GM12878 (cell line): Measurements from ENCODE around the gene ZNF581. TPM values are rescaled to one million over a fixed set of nuclear protein-coding genes. Genes with fewer than 3 reads are reported as not detected.

ENCODE experiments used
- ATAC-seq: fragments of 200-7000 bp; cut with Tn5 transposase; 3 replicates; pipeline ENCODE4 v1.9.1; 2020; ENCODE audit warnings: mild to moderate bottlenecking, moderate library complexity
- BruUV-seq: library from RNA; stranded (reverse); fragments of 400-500 nt; replicated peaks from 2 replicates; lab custom pipeline; 2021; lab: Mats Ljungman, UMichigan
- CTCF ChIA-PET: fragments of 300-600 bp; sonication (Branson Sonifier 250); formaldehyde crosslinking; extraction: SDS; loops from one replicate; lab custom pipeline; 2021; ENCODE audit warnings: inconsistent platforms; lab: Yijun Ruan, JAX
- POLR2A ChIA-PET: fragments of 350-600 bp; formaldehyde crosslinking; extraction: SDS; loops from one replicate; lab custom pipeline; 2021; ENCODE audit warnings: inconsistent platforms; lab: Charles Lee
- RAD21 ChIA-PET: fragments of 300-600 bp; sonication (Branson Sonifier 250); formaldehyde crosslinking; loops from one replicate; lab custom pipeline; 2023; ENCODE audit warnings: antibody characterized with exemption; ENCODE audit not compliant: unreplicated experiment; lab: Charles Lee
- SMC1A ChIA-PET: fragments of 300-600 bp; sonication (Branson Sonifier 250); formaldehyde crosslinking; loops from one replicate; lab custom pipeline; 2023; ENCODE audit not compliant: unreplicated experiment, uncharacterized antibody; lab: Charles Lee
- DNase-seq: peaks from one replicate; pipeline ENCODE4 v3.0.0-alpha.2; 2011; ENCODE audit warnings: low read depth, low spot score
- FAIRE-seq: peaks from 3 replicates; lab custom pipeline; 2011; peaks lifted over from hg19 to GRCh38; lab: Jason Lieb, UNC
- H2AFZ ChIP-seq: 2 replicates; pipeline ENCODE4 v1.6.0; 2011; ENCODE audit warnings: low read depth, low read length, control low read depth; ENCODE audit not compliant: control insufficient read depth
- H3K27ac ChIP-seq: 2 replicates; pipeline ENCODE4 v1.5.1; 2011; ENCODE audit warnings: control low read depth; ENCODE audit not compliant: control insufficient read depth, insufficient read depth
- H3K27me3 ChIP-seq, 2 experiments: replicated peaks in 1 of 2; 2 replicates each; pipeline versions ENCODE4 v1.6.0 to v1.6.1; 2011; ENCODE audit warnings: low read length in 1 of 2; ENCODE audit not compliant: control insufficient read depth in 2 of 2, insufficient read depth in 2 of 2
- H3K36me3 ChIP-seq, 2 experiments: 2 replicates each; pipeline ENCODE4 v1.5.1; 2011; ENCODE audit warnings: low read length in 1 of 2; ENCODE audit not compliant: control insufficient read depth in 2 of 2, insufficient read depth in 2 of 2
- H3K4me1 ChIP-seq: 2 replicates; pipeline ENCODE4 v1.6.1; 2011; ENCODE audit warnings: mild to moderate bottlenecking, low read length, moderate library complexity, mixed read lengths; ENCODE audit not compliant: control insufficient read depth, insufficient read depth
- H3K4me2 ChIP-seq: 2 replicates; pipeline ENCODE4 v1.6.0; 2011; ENCODE audit warnings: control low read depth; ENCODE audit not compliant: control insufficient read depth, insufficient read depth
- H3K4me3 ChIP-seq: fragments of 200-600 bp; sonication (generic); 2 replicates; pipeline ENCODE4 v1.5.1; 2016
- H3K79me2 ChIP-seq: 2 replicates; pipeline ENCODE4 v1.6.0; 2011; ENCODE audit warnings: low read length; ENCODE audit not compliant: control insufficient read depth, insufficient read depth
- H3K9ac ChIP-seq: 2 replicates; pipeline ENCODE4 v1.8.0; 2011; ENCODE audit warnings: low read length, control low read depth, mixed read lengths; ENCODE audit not compliant: control insufficient read depth, insufficient read depth
- H3K9me3 ChIP-seq: replicated peaks from 3 replicates; pipeline ENCODE4 v1.5.1; 2011; ENCODE audit warnings: mild to moderate bottlenecking, low read length; ENCODE audit not compliant: control insufficient read depth, insufficient read depth
- H4K20me1 ChIP-seq: 2 replicates; pipeline ENCODE4 v1.6.0; 2011; ENCODE audit not compliant: control insufficient read depth, insufficient read depth
- CBX5 ChIP-seq: sonication (generic); IDR thresholded peaks from 2 replicates; pipeline ENCODE4 v1.6.1; 2016; ENCODE audit warnings: low read depth, moderate library complexity, mild to moderate bottlenecking, inconsistent platforms
- DPF2 ChIP-seq: fragments of 450-650 bp; IDR thresholded peaks from 2 replicates; pipeline ENCODE4 v1.6.1; 2017; ENCODE audit warnings: mild to moderate bottlenecking
- EP300 ChIP-seq, 2 experiments: fragments of 150-350 bp in 1 of 2; IDR thresholded peaks; 2 replicates each; pipeline ENCODE4 v1.6.1; 2011 to 2012; ENCODE audit warnings: low read depth in 2 of 2, low read length in 2 of 2, borderline replicate concordance in 1 of 2, improper control_type of control experiment in 1 of 2, inconsistent platforms in 1 of 2; ENCODE audit not compliant: control insufficient read depth in 1 of 2
- EZH2 ChIP-seq: IDR thresholded peaks from 2 replicates; pipeline ENCODE4 v1.6.1; 2012; ENCODE audit warnings: low read depth, mild to moderate bottlenecking, control low read depth, inconsistent platforms, low read length, borderline replicate concordance; ENCODE audit not compliant: control insufficient read depth
- GATAD2B ChIP-seq: fragments of 450-650 bp; conservative IDR thresholded peaks from 2 replicates; pipeline ENCODE4 v1.6.1; 2017; ENCODE audit warnings: low read depth, mild to moderate bottlenecking, moderate library complexity
- JUND ChIP-seq: IDR thresholded peaks from 2 replicates; pipeline ENCODE4 v1.6.1; 2012; ENCODE audit warnings: low read depth, mild to moderate bottlenecking, low read length, improper control_type of control experiment, moderate library complexity
- KLF5 ChIP-seq: fragments of 450-650 bp; IDR thresholded peaks from 2 replicates; pipeline ENCODE4 v1.6.1; 2014; ENCODE audit warnings: mild to moderate bottlenecking; ENCODE audit not compliant: partially characterized antibody
- MEF2B ChIP-seq: fragments of 450-650 bp; IDR thresholded peaks from 2 replicates; pipeline ENCODE4 v1.6.1; 2018; ENCODE audit warnings: mild to moderate bottlenecking, moderate library complexity; ENCODE audit not compliant: partially characterized antibody, poor library complexity, severe bottlenecking
- MTA2 ChIP-seq: fragments of 450-650 bp; IDR thresholded peaks from 2 replicates; pipeline ENCODE4 v1.6.1; 2016; ENCODE audit warnings: low read depth, mild to moderate bottlenecking, moderate library complexity
- MXI1 ChIP-seq: fragments of 150-350 bp; IDR thresholded peaks from 2 replicates; pipeline ENCODE4 v1.6.1; 2011; ENCODE audit warnings: low read depth, mild to moderate bottlenecking, inconsistent platforms, low read length, improper control_type of control experiment
- NR2C1 ChIP-seq: fragments of 450-650 bp; IDR thresholded peaks from 2 replicates; pipeline ENCODE4 v1.6.1; 2017; ENCODE audit warnings: antibody characterized with exemption, mild to moderate bottlenecking, moderate library complexity
- POLR2AphosphoS5 ChIP-seq: IDR thresholded peaks from 2 replicates; pipeline ENCODE4 v1.6.1; 2011; ENCODE audit warnings: mild to moderate bottlenecking, low read length, inconsistent platforms
- POU2F2 ChIP-seq: IDR thresholded peaks from 3 replicates; pipeline ENCODE4 v1.6.1; 2011; ENCODE audit warnings: low read depth, mild to moderate bottlenecking, low read length, borderline replicate concordance
- RBBP5 ChIP-seq: fragments of 200-600 bp; sonication (generic); conservative IDR thresholded peaks from 2 replicates; pipeline ENCODE4 v1.6.1; 2016
- SIN3A ChIP-seq: IDR thresholded peaks from 2 replicates; pipeline ENCODE4 v1.6.1; 2012; ENCODE audit warnings: low read depth, low read length, improper control_type of control experiment
- SREBF2 ChIP-seq: IDR thresholded peaks from 2 replicates; pipeline ENCODE4 v1.6.1; 2012; ENCODE audit warnings: mild to moderate bottlenecking, low read length
- TCF3 ChIP-seq: IDR thresholded peaks from 2 replicates; pipeline ENCODE4 v1.6.1; 2012; ENCODE audit warnings: low read depth, mild to moderate bottlenecking, low read length, borderline replicate concordance; ENCODE audit not compliant: insufficient read depth
- WRNIP1 ChIP-seq: IDR thresholded peaks from 2 replicates; pipeline ENCODE4 v1.6.1; 2011; ENCODE audit warnings: low read depth, low read length, improper control_type of control experiment, borderline replicate concordance
- ZBTB4 ChIP-seq: fragments of 450-650 bp; formaldehyde crosslinking; IDR thresholded peaks from 2 replicates; pipeline ENCODE4 v1.4.0; 2022; ENCODE audit warnings: mild to moderate bottlenecking, moderate library complexity
- WGBS: methylation state at CpG from one replicate; pipeline ENCODE4 v1.1.6; 2016; ENCODE audit warnings: low lambda C conversion rate; ENCODE audit not compliant: insufficient replicate concordance, insufficient coverage; ENCODE audit errors: missing lambda C conversion rate; 5-methylcytosine and 5-hydroxymethylcytosine counted together
- in situ Hi-C: fragments of 300-500 bp; cut with MboI; formaldehyde crosslinking; loops from 9 replicates; pipeline ENCODE4 v1.14.3; 2018; ENCODE audit warnings: mixed read lengths
- intact Hi-C: fragments of 100-400 bp; cut with micrococcal nuclease; formaldehyde crosslinking; loops from one replicate; pipeline ENCODE4 v1.14.2; 2022; ENCODE audit not compliant: unreplicated experiment
- polyA plus RNA-seq, 11 experiments: library from polyadenylated mRNA; depleted of rRNA in 4 of 11; unstranded in 6 of 11; stranded (reverse) in 5 of 11; fragments of >200 nt; fragmentation: Nextera tagmentation in 4 of 11; fragmentation: Illumina TruSeq in 1 of 11; extraction: Ambion mirVana in 4 of 11; extraction: Trizol in 1 of 11; gene quantifications; 1 replicate in 1 of 11; 2 replicates in 10 of 11; pipeline versions ENCODE4 v1.2.1 to v1.2.3, GENCODE V29; 2011 to 2016; ENCODE audit warnings: inconsistent platforms in 2 of 11, missing spikeins in 2 of 11, low read depth in 1 of 11
- total RNA-seq, 4 experiments: library from RNA; depleted of rRNA in 3 of 4; stranded (reverse); fragments of >200 nt in 3 of 4; fragmentation: Illumina TruSeq in 1 of 4; extraction: Trizol in 1 of 4; gene quantifications; 2 replicates each; pipeline versions ENCODE4 v1.2.1 to v1.2.3, GENCODE V29; 2013 to 2021

ZNF581 gene
- total and polyA plus RNA-seq, 10 of the 15 experiments (the other 5 are each of a cell fraction or from before 2014, with no cell fraction given), result 4.7 to 45.4 (median 22.2) TPM

- no peak for TF ChIP-seq SREBF2
- TF ChIP-seq, all 136 proteins: peak for 0
Measured at GRCh38 chr19:55598034-55598433, 45.4 kb upstream of the ZNF581 start (continued).

GRCh38 chr19:55598719-55599467, 44.6 kb upstream of the ZNF581 start:
- peak overlapping the region; percentile 77 for H2AFZ ChIP-seq
- ChIA-PET CTCF (interaction anchor here (1.0 to 2.4 kb wide), 5 partner anchors 11 to 95 kb away, joined by 3 to 11 read pairs (median 9); partner anchors contain the start of gene U2AF2), SMC1A (interaction anchor here (0.9 to 2.3 kb wide), 6 partner anchors 8 to 122 kb away, joined by 3 to 16 read pairs (median 4); partner anchors contain the start of gene NAT14), RAD21 (interaction anchor here (1.2 to 2.6 kb wide), 8 partner anchors 12 to 215 kb away, joined by 4 to 11 read pairs (median 4); partner anchors contain the start of genes TMEM238, ZNF579, ZNF628 and ZNF784), POLR2A (interaction anchor here (0.5 to 1.6 kb wide), 18 partner anchors 10 to 1479 kb away, joined by 3 to 7 read pairs (median 4); partner anchors contain the start of genes CCDC106, HSPBP1, ISOC2 and TMEM238)
- in situ Hi-C loops, result no loop called here
- peaks cover 0 to 8% of the 10 kb centered on the region in 2 experiments; a peak in 1 of 4 replicates for H3K36me3 ChIP-seq
- WGBS, result 9% methylated on average over 23 of the region's 26 CpGs
- H3K79me2 ChIP-seq, result peaks cover 10% of the 10 kb centered on the region
- BruUV-seq, result no TSS peak
- peak overlapping the region; percentile 95 for H3K9ac ChIP-seq
- ATAC-seq (peak; percentile 83), DNase-seq (peak; percentile 82), FAIRE-seq (peak; percentile 97)
- no peaks in the 10 kb centered on the region for H3K27me3 ChIP-seq
- H3K4me1 ChIP-seq, result peaks cover 6% of the 10 kb centered on the region; the same call in 1 of the 2 replicates
- H3K9me3 ChIP-seq, result peaks cover 2% of the 10 kb centered on the region; the same call in 2 of the 3 replicates
- peak overlapping the region; percentile 56 for H3K4me2 ChIP-seq
- H3K4me3 ChIP-seq, result peak overlapping the region; percentile 74; the same call in 1 of the 2 replicates
- H3K27ac ChIP-seq, result peak overlapping the region; percentile 99
- H4K20me1 ChIP-seq, result no peaks in the 10 kb centered on the region
- intact Hi-C loops, result no loop called here
- TF ChIP-seq POLR2AphosphoS5 (no peak; the same call in 1 of the 2 replicates), DPF2 (no peak), GATAD2B (peak; percentile 75; the same call in 1 of the 2 replicates), RBBP5 (no peak), SIN3A (peak; percentile 51; the same call in 1 of the 2 replicates), JUND (no peak), EP300 (IDR thresholded peaks at IDR 0.05; ENCODE audit: borderline replicate concordance in 1 of 2, control insufficient read depth in 1 of 2, low read depth in 2 of 2, low read length in 2 of 2) (no peak), TCF3 (no peak), NR2C1 (no peak), MXI1 (no peak; the same call in 1 of the 2 replicates), WRNIP1 (no peak), EZH2 (no peak), ZBTB4 (CRISPR knock-in tag) (no peak), MTA2 (no peak), POU2F2 (0 out of 3 replicates have a peak, but pooled peaks have one; percentile 42), MEF2B (peak; percentile 21), CBX5 (no peak), KLF5 (peak; percentile 62)
